Measurements from ENCODE around the gene SLC44A3.

The SLC44A3 gene

DNA sequence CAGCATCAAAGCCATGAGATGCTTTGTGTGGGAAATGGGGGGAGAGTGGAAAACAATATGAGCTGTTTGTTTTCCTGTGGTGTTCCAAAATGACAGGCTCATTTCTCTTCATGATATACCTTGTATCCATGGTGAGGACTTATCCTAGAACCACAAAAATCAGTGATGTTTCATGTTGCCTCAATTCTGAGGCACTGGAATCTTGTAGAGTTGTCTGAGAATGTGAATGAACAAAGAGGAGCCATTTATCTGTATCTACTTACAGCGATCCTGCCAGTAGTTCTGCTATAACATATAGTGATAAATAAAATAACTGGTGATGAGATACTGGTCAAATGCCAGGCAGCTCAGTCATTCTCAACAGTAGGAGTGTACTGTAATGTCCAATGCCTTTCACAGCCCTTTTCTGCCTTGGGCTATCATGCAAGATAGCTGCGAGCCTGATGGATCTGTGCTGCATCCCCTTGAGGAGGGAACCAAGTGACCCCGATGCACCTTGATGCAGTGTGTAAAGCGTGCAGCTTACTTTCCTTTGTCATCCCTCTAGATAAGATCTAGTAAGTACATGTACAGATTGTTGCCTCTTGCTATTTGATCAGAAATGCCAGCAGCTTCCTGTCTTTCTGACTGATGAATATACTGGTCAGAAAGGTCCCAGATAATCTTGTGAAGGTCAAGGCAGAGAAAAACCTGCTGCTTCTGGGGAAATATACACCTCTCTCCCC lies 52.8 kb downstream of the SLC44A3 start:
- H3K4me1 ChIP-seq (ENCODE audit: control insufficient read depth, insufficient read depth, low read length, poor library complexity, severe bottlenecking): peaks cover 6% of the 10 kb centered on the region
- no peak overlapping the region for H3K4me3 ChIP-seq (ENCODE audit: extremely low read depth, insufficient read depth, low read length, poor library complexity, severe bottlenecking)
- WGBS, 2 experiments (ENCODE audit: insufficient coverage in 2 of 2): 97 to 100% methylated on average over 1 to 3 of the region's 4 CpGs
- no peaks in the 10 kb centered on the region for H3K36me3 ChIP-seq (ENCODE audit: control insufficient read depth, insufficient read depth, low read length)
- H3K27ac ChIP-seq (ENCODE audit: low read depth, low read length, severe bottlenecking): no peak overlapping the region
- H3K9me3 ChIP-seq (ENCODE audit: control insufficient read depth, low read length): no peaks in the 10 kb centered on the region

DNA sequence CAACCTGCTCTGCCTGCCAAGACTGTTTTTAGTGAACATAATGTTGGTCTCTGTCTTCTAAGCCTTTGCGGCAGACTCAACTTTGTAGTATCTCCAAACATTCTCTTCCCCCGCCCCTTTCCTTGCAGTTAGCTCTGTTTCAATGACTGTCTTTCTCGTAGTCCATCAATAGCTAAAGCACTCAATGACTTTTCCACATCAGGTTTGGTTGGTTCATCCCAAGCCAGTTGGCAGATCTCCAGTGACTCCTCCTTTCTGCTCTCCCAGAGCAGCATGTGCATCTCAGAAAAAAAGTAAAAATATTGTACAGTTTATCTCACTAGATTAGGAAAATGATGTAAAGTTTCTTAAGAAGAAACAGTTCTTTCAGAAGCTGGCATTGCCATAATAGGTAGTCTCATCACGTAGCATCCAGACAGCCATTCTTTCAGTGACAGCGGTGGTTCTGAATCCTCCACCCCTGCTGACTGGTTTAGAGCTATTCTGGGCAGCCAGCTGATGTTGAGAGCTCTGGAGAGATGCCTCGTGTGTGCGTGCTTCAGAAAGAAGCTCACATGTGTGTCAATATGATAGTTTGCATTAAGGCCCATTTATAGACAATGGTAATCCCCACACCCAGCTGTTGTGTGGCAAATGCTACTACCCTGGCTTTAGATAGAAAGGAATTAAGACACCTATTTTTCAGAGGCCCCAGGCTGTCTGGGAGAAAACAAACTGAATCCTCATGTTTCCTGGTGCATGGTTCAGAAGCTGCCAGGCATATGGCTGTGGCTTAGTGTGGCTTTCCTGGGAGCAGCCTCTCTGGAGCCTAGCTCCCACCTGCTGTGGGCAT lies 53.6 kb downstream of the SLC44A3 start:
- Histone ChIP-seq H3K4me3 (ENCODE audit: extremely low read depth, insufficient read depth, low read length, poor library complexity, severe bottlenecking) (no peak overlapping the region), H3K27ac (ENCODE audit: low read depth, low read length, severe bottlenecking) (no peak overlapping the region), H3K9me3 (ENCODE audit: control insufficient read depth, low read length) (no peaks in the 10 kb centered on the region), H3K36me3 (ENCODE audit: control insufficient read depth, insufficient read depth, low read length) (no peaks in the 10 kb centered on the region), H3K4me1 (ENCODE audit: control insufficient read depth, insufficient read depth, low read length, poor library complexity, severe bottlenecking) (peaks cover 6% of the 10 kb centered on the region)
- WGBS, 2 experiments (ENCODE audit: insufficient coverage in 2 of 2): 89 to 95% methylated on average over 5 of the region's 7 CpGs

DNA sequence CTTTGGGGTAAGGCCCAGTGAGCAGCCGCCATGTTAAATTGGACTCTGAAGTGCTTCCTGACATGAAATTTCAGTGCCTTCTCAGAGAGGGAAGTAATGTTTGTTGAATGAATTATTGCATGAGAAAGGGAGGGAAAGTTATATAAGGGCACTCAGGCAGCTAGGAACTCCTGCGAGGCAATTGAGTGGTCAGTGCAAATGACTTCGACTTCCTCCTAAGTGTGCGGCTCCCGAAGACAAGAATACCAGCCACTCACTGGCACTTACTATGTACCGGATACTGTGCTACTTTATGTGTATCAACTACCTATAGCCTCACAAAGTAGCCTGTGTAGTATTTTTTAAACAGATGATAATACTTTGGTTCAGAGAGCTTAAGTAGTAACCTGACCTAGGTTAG lies 54.3 kb downstream of the SLC44A3 start:
- peaks cover 6% of the 10 kb centered on the region for H3K4me1 ChIP-seq (ENCODE audit: control insufficient read depth, insufficient read depth, low read length, poor library complexity, severe bottlenecking)
- H3K4me3 ChIP-seq (ENCODE audit: extremely low read depth, insufficient read depth, low read length, poor library complexity, severe bottlenecking): no peak overlapping the region
- WGBS, 2 experiments (ENCODE audit: insufficient coverage in 2 of 2): 94 to 95% methylated on average over 2 to 5 of the region's 6 CpGs
- no peaks in the 10 kb centered on the region for H3K36me3 ChIP-seq (ENCODE audit: control insufficient read depth, insufficient read depth, low read length)
- no peak overlapping the region for H3K27ac ChIP-seq (ENCODE audit: low read depth, low read length, severe bottlenecking)
- H3K9me3 ChIP-seq (ENCODE audit: control insufficient read depth, low read length): no peaks in the 10 kb centered on the region

DNA sequence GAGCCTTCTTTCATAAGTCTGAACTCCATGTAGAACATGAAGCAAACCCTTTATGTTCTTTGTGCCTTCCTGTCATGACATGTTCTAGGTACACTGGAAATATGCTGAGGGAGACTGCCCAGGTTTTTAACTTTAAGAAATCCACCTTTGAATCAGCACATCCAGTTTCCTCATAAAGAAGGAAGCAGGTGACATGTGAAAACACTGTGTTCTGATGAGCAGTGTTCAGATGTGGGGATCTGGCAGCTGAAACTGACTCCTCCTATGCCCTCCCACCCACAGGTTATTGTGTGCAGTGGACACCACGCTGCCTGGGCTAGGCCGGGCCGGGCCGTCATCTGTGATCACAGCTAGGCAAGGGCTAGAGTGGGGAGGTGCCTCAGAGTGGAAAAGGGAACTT lies 55.6 kb downstream of the SLC44A3 start:
- H3K4me3 ChIP-seq (ENCODE audit: extremely low read depth, insufficient read depth, low read length, poor library complexity, severe bottlenecking): no peak overlapping the region
- no peaks in the 10 kb centered on the region for H3K36me3 ChIP-seq (ENCODE audit: control insufficient read depth, insufficient read depth, low read length)
- H3K27ac ChIP-seq (ENCODE audit: low read depth, low read length, severe bottlenecking): no peak overlapping the region
- 100% methylated on average over 1 of the region's 4 CpGs; no CpG with 5 or more reads in 1 of the 2 experiments for WGBS, 2 experiments (ENCODE audit: insufficient coverage in 2 of 2)
- no peaks in the 10 kb centered on the region for H3K9me3 ChIP-seq (ENCODE audit: control insufficient read depth, low read length)
- peaks cover 6% of the 10 kb centered on the region for H3K4me1 ChIP-seq (ENCODE audit: control insufficient read depth, insufficient read depth, low read length, poor library complexity, severe bottlenecking)

DNA sequence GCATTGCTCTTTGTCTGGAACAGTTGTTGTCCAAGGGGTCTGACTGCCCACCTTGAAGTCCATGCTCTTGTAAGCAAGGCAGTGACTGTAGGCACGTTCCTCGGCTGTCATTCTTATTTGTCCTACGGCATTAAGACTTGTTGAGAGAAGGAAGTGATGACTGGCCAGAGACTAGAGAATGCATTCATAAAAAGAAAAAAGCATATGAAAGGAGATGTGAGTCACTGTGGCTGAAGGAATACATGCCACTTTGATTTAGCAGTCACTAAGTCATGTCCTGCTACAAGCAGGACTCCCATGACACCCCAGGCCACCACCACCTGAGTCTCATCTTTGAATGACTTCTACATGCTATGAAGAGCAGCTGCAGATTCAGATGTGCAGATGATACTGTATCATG lies 56.2 kb downstream of the SLC44A3 start:
- peaks cover 4% of the 10 kb centered on the region for H3K4me1 ChIP-seq (ENCODE audit: control insufficient read depth, insufficient read depth, low read length, poor library complexity, severe bottlenecking)
- 87 to 91% methylated on average over 3 of the region's 3 CpGs for WGBS, 2 experiments (ENCODE audit: insufficient coverage in 2 of 2)
- no peak overlapping the region for H3K27ac ChIP-seq (ENCODE audit: low read depth, low read length, severe bottlenecking)
- no peaks in the 10 kb centered on the region for H3K9me3 ChIP-seq (ENCODE audit: control insufficient read depth, low read length)
- H3K36me3 ChIP-seq (ENCODE audit: control insufficient read depth, insufficient read depth, low read length): no peaks in the 10 kb centered on the region
- no peak overlapping the region for H3K4me3 ChIP-seq (ENCODE audit: extremely low read depth, insufficient read depth, low read length, poor library complexity, severe bottlenecking)

DNA sequence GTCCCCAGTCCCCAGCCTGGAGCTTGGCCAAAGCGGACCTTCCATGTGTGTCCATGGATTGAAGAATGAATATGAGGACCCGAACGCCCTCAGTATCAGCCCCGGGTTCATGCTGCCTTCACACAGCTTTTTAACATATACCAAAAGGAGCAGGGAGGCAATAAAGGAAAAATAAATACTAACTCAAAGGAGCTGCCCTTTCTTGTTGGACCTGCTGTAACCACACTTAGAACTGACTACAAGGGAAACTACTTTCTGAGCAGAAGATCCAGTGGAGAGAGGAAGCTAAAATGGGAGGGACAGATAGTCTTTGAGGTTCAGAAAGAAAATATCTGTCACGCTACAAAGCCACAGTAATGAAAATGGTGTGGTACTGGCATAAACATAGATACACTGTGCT lies 58.2 kb downstream of the SLC44A3 start:
- no peaks in the 10 kb centered on the region for H3K9me3 ChIP-seq (ENCODE audit: control insufficient read depth, low read length)
- H3K27ac ChIP-seq (ENCODE audit: low read depth, low read length, severe bottlenecking): no peak overlapping the region
- no peak overlapping the region for H3K4me3 ChIP-seq (ENCODE audit: extremely low read depth, insufficient read depth, low read length, poor library complexity, severe bottlenecking)
- WGBS, 2 experiments (ENCODE audit: insufficient coverage in 2 of 2): 100% methylated on average over 1 of the region's 5 CpGs; no CpG with 5 or more reads in 1 of the 2 experiments
- H3K36me3 ChIP-seq (ENCODE audit: control insufficient read depth, insufficient read depth, low read length): no peaks in the 10 kb centered on the region
- H3K4me1 ChIP-seq (ENCODE audit: control insufficient read depth, insufficient read depth, low read length, poor library complexity, severe bottlenecking): peaks cover under 1% of the 10 kb centered on the region

DNA sequence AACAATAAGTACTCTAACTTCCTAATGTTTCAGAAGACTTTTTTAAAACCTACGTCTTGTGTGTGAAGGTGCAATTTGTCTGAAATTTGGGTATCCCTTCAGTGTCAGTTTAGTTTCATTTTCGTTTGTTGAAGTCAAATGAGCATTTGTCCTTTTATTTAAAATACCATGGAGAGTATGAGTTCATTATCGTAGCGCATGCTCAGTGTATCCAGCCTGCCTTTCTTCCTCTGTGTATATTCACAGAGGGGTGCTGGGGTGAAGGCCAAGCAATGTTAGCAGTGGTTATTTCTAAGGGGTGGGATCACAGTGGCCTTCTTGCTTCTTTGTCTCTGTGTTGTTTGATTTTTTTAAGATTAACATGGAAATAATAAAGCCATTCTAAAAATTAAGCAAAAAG lies 63.5 kb downstream of the SLC44A3 start:
- Histone ChIP-seq H3K9me3 (ENCODE audit: control insufficient read depth, low read length) (no peaks in the 10 kb centered on the region), H3K4me3 (ENCODE audit: extremely low read depth, insufficient read depth, low read length, poor library complexity, severe bottlenecking) (no peak overlapping the region), H3K4me1 (ENCODE audit: control insufficient read depth, insufficient read depth, low read length, poor library complexity, severe bottlenecking) (peaks cover 3% of the 10 kb centered on the region), H3K36me3 (ENCODE audit: control insufficient read depth, insufficient read depth, low read length) (no peaks in the 10 kb centered on the region), H3K27ac (ENCODE audit: low read depth, low read length, severe bottlenecking) (peak overlapping the region; percentile 85)
- WGBS, 2 experiments (ENCODE audit: insufficient coverage in 2 of 2): 80% methylated on average over 2 of the region's 4 CpGs; no CpG with 5 or more reads in 1 of the 2 experiments

DNA sequence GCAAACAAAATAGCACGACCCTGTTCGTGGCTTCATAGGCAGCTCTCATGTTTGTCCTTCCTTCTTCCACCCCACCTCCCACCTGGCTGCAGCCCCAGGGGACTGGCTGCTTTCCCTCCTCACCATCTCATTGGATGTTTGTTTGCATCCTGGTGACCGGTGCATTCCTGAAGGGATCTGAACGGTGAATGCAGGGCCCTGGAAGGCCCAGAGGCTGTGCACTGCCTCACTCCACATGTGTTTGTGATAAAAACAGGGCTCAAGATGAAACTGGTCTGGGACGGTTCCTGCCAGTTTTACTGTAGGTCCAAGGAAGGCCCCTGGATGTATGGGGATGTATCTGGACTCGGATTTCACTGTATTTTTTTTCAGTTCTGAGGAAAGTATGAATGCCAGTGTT lies 63.9 kb downstream of the SLC44A3 start:
- Histone ChIP-seq H3K4me1 (ENCODE audit: control insufficient read depth, insufficient read depth, low read length, poor library complexity, severe bottlenecking) (peaks cover 3% of the 10 kb centered on the region), H3K4me3 (ENCODE audit: extremely low read depth, insufficient read depth, low read length, poor library complexity, severe bottlenecking) (no peak overlapping the region), H3K9me3 (ENCODE audit: control insufficient read depth, low read length) (no peaks in the 10 kb centered on the region), H3K27ac (ENCODE audit: low read depth, low read length, severe bottlenecking) (peak overlapping the region; percentile 85), H3K36me3 (ENCODE audit: control insufficient read depth, insufficient read depth, low read length) (peaks cover 2% of the 10 kb centered on the region)
- WGBS, 2 experiments (ENCODE audit: insufficient coverage in 2 of 2): 28 to 38% methylated on average over 4 to 5 of the region's 6 CpGs

DNA sequence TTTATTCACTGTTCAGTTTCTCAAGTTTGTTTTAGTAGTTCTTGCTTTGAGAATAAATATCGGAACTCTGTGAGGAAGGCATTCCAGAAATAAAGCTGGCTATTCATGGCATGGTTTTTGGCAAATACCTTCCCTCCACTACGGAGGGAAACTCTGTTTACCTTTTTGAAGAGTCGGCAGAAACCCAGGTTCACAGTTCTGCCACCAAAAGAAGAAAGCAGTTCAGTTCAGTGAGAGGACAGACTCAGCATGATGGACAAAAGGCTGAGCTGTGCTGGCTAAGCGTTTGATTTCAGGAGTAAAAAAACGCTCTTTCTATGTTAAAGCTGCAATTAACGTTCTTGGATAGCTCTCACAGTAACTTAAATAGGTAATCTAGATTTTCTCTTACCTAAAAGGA lies 64.3 kb downstream of the SLC44A3 start:
- Histone ChIP-seq H3K36me3 (ENCODE audit: control insufficient read depth, insufficient read depth, low read length) (peaks cover 6% of the 10 kb centered on the region), H3K9me3 (ENCODE audit: control insufficient read depth, low read length) (no peaks in the 10 kb centered on the region), H3K4me1 (ENCODE audit: control insufficient read depth, insufficient read depth, low read length, poor library complexity, severe bottlenecking) (peaks cover 3% of the 10 kb centered on the region), H3K4me3 (ENCODE audit: extremely low read depth, insufficient read depth, low read length, poor library complexity, severe bottlenecking) (no peak overlapping the region), H3K27ac (ENCODE audit: low read depth, low read length, severe bottlenecking) (peak overlapping the region; percentile 85)
- 78 to 79% methylated on average over 2 to 5 of the region's 6 CpGs for WGBS, 2 experiments (ENCODE audit: insufficient coverage in 2 of 2)

DNA sequence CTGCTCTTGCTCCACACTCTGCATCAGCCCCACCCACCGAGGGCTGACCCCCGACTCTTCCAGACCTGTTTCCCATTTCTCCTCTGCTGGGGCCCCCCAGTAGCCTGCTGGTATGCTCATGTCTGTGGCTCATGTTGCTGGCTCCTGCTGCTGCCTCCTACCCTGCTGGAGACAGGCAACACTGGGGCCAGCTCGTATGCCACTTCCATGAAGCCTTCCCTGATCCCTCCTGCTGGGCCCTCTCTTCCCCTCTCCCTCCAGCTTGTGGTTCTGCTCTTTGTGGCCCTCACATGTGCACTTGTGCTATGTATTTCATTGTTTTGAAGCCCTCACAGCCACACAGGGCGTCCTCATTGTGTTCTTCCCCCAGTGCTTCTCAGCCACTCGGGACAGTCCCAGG lies 66.2 kb downstream of the SLC44A3 start:
- H3K4me3 ChIP-seq (ENCODE audit: extremely low read depth, insufficient read depth, low read length, poor library complexity, severe bottlenecking): no peak overlapping the region
- no peak overlapping the region for H3K27ac ChIP-seq (ENCODE audit: low read depth, low read length, severe bottlenecking)

DNA sequence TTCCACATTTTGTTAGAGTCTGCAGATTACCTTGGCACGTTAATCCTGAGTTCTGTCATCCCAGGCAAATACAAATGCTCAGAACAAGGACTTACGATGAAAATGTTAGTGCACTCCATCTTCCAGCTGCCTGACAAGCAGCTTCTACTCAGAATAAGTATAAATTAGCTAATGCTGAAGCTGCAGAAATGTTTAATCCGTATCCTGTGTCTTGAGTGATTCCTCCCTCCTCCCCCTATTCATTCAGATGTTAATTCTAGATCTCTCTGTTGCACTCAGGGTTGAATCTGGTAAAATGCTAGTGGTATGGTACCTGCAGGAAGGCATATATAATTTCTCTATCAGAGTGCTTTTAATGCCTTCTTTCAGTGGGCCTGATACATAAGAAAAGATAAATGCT lies 66.9 kb downstream of the SLC44A3 start:
- Histone ChIP-seq H3K9me3 (ENCODE audit: control insufficient read depth, low read length) (no peaks in the 10 kb centered on the region), H3K27ac (ENCODE audit: low read depth, low read length, severe bottlenecking) (no peak overlapping the region), H3K4me1 (ENCODE audit: control insufficient read depth, insufficient read depth, low read length, poor library complexity, severe bottlenecking) (peaks cover 3% of the 10 kb centered on the region), H3K4me3 (ENCODE audit: extremely low read depth, insufficient read depth, low read length, poor library complexity, severe bottlenecking) (no peak overlapping the region), H3K36me3 (ENCODE audit: control insufficient read depth, insufficient read depth, low read length) (peaks cover 14% of the 10 kb centered on the region)
- WGBS, 2 experiments (ENCODE audit: insufficient coverage in 2 of 2): 85 to 100% methylated on average over 1 to 2 of the region's 3 CpGs

More for the DNA sequence above, 66.2 kb downstream of the SLC44A3 start:
- 78 to 84% methylated on average over 3 of the region's 5 CpGs for WGBS, 2 experiments (ENCODE audit: insufficient coverage in 2 of 2)
- Histone ChIP-seq H3K9me3 (ENCODE audit: control insufficient read depth, low read length) (no peaks in the 10 kb centered on the region), H3K4me1 (ENCODE audit: control insufficient read depth, insufficient read depth, low read length, poor library complexity, severe bottlenecking) (peaks cover 3% of the 10 kb centered on the region), H3K36me3 (ENCODE audit: control insufficient read depth, insufficient read depth, low read length) (peaks cover 11% of the 10 kb centered on the region)

All from mesodermal cell (in vitro differentiated cells).